GM12891 (cell line): ENCODE results near the gene CD300E.

Experiments
- PAX5 ChIP-seq: IDR thresholded peaks from 2 replicates; pipeline ENCODE4 v1.6.1; 2011; ENCODE audit warnings: low read length, moderate library complexity, mild to moderate bottlenecking; ENCODE audit not compliant: insufficient read depth, severe bottlenecking
- POLR2A ChIP-seq: IDR thresholded peaks from 2 replicates; pipeline ENCODE4 v1.6.1; 2011; ENCODE audit warnings: low read depth, low read length, control low read depth
- POLR2AphosphoS5 ChIP-seq: IDR thresholded peaks from 2 replicates; pipeline ENCODE4 v1.6.1; 2011; ENCODE audit warnings: low read depth, low read length, control low read depth
- POU2F2 ChIP-seq: IDR thresholded peaks from 2 replicates; pipeline ENCODE4 v1.6.1; 2011; ENCODE audit warnings: low read depth, mild to moderate bottlenecking, control low read depth, low read length, moderate library complexity
- SPI1 ChIP-seq: IDR thresholded peaks from 2 replicates; pipeline ENCODE4 v1.6.1; 2011; ENCODE audit warnings: low read depth, low read length, control low read depth
- TAF1 ChIP-seq: IDR thresholded peaks from 2 replicates; pipeline ENCODE4 v1.6.1; 2011; ENCODE audit warnings: low read depth, low read length, control low read depth

GRCh38 chr17:74599023-74599399 is 24.5 kb downstream of the CD300E start:
- TF ChIP-seq POLR2AphosphoS5 (no peak), POLR2A (no peak), SPI1 (no peak), TAF1 (no peak), POU2F2 (no peak), PAX5 (no peak)
